ENCODE measurements around the gene SH3GL1.

- TF ChIP-seq MAFK (IDR thresholded peaks at IDR 0.05; ENCODE audit: low read depth, low read length) (no peak), CTCF (conservative IDR thresholded peaks at IDR 0.05; ENCODE audit: low read depth, low read length) (no peak)
- TF ChIP-seq, protein P1, sequence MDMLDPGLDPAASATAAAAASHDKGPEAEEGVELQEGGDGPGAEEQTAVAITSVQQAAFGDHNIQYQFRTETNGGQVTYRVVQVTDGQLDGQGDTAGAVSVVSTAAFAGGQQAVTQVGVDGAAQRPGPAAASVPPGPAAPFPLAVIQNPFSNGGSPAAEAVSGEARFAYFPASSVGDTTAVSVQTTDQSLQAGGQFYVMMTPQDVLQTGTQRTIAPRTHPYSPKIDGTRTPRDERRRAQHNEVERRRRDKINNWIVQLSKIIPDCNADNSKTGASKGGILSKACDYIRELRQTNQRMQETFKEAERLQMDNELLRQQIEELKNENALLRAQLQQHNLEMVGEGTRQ (IDR thresholded peaks at IDR 0.05; ENCODE audit: low read depth, low read length) = no peak
These were observed 15.9 kb upstream of the SH3GL1 start for GRCh38 chr19:4416268-4416667.

All from IMR-90 (cell line).